Measurements from ENCODE around the gene PANX1. TPM values are rescaled to one million over a fixed set of nuclear protein-coding genes. Genes with fewer than 3 reads are reported as not detected.
A peak's percentile ranks its signal among the peaks of the same experiment; 100 is the strongest.

The PANX1 gene
- total and polyA plus RNA-seq, 3 experiments from 2014 or later: 12.6 to 20.3 (median 20.0) TPM

DNA sequence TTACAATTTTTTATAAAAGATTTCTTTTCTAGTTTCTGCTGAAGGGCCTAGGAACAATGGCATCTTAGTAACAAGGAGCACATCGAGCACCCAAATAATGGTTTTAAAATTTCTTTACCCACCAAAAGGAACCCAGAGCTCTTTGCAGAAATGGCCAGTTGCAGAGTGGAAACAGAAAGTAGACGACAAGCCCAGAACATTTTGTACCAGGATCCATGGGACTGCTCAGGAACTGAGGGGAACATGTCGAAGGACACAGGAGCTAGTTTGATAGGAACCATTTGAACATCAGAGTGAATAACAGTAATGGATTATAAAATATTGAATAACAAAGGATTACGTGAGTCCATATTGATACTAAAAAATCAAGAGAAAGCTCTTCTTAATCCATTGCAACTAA lies 17.3 kb downstream of the PANX1 start:
- no peaks in the 10 kb centered on the region for H3K9me3 Mint-ChIP-seq
- ChIA-PET CTCF (no interaction called here), POLR2A (no interaction called here)
- DNase-seq: no peak
- H3K9me3 ChIP-seq (ENCODE audit: low read length): no peaks in the 10 kb centered on the region
- H3K4me1 Mint-ChIP-seq: peaks cover 77 to 99% (median 87%) of the 10 kb centered on the region in 3 donors
- no peaks in the 10 kb centered on the region for H3K36me3 ChIP-seq (ENCODE audit: insufficient read depth, low read length)
- peak overlapping the region in 1 of 8 donors; percentile 15 for H3K27ac Mint-ChIP-seq
- H3K4me3 Mint-ChIP-seq: no peak overlapping the region
- no peak overlapping the region for H3K27ac ChIP-seq (ENCODE audit: low read depth, low read length)
- peaks cover 0 to 2% (median 0%) of the 10 kb centered on the region in 3 donors for H3K36me3 Mint-ChIP-seq
- H3K4me1 ChIP-seq (ENCODE audit: insufficient read depth, low read length): peaks cover 15% of the 10 kb centered on the region
- H3K27me3 Mint-ChIP-seq: no peaks in the 10 kb centered on the region
- no peak overlapping the region for H3K4me3 ChIP-seq (ENCODE audit: low read length)
- H3K27me3 ChIP-seq (ENCODE audit: insufficient read depth, low read length, poor library complexity, severe bottlenecking): no peaks in the 10 kb centered on the region

DNA sequence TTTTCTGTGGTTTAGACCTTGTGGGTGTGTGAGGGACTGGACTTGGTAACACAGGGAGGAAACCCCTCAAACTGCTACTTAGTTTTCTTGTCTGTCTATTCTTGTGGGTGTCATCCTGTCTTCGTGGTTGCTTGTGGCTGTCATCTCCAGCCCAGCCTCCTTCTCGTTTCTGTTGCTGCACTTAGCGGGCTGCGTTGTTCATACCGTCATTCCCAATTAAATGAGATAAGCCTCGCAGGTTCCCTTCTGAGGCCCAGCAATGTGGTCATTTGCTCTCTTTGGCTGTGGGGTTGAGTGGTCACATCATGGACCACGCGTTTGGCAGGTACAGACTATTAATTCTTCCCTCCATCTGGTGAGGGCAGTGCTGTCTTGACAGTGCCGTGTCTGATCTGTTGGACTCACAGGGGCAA lies 18.8 kb downstream of the PANX1 start:
- Histone ChIP-seq H3K27me3 (ENCODE audit: insufficient read depth, low read length, poor library complexity, severe bottlenecking) (no peaks in the 10 kb centered on the region), H3K4me1 (ENCODE audit: insufficient read depth, low read length) (peaks cover 21% of the 10 kb centered on the region), H3K4me3 (ENCODE audit: low read length) (no peak overlapping the region), H3K27ac (ENCODE audit: low read depth, low read length) (no peak overlapping the region), H3K9me3 (ENCODE audit: low read length) (no peaks in the 10 kb centered on the region), H3K36me3 (ENCODE audit: insufficient read depth, low read length) (no peaks in the 10 kb centered on the region)
- CTCF ChIA-PET: no interaction called here
- Mint-ChIP-seq H3K27ac (peak overlapping the region in 5 of 8 donors; percentile 10 to 67 (median 29)), H3K9me3 (no peaks in the 10 kb centered on the region), H3K4me3 (peak overlapping the region in 6 of 7 donors; percentile 46 to 81 (median 59)), H3K4me1 (peaks cover 80 to 99% (median 93%) of the 10 kb centered on the region in 3 donors), H3K36me3 (peaks cover 0 to 2% (median 0%) of the 10 kb centered on the region in 3 donors), H3K27me3 (no peaks in the 10 kb centered on the region)
- DNase-seq: peak in 1 of 5 donors; percentile 10
- POLR2A ChIA-PET: no interaction called here

DNA sequence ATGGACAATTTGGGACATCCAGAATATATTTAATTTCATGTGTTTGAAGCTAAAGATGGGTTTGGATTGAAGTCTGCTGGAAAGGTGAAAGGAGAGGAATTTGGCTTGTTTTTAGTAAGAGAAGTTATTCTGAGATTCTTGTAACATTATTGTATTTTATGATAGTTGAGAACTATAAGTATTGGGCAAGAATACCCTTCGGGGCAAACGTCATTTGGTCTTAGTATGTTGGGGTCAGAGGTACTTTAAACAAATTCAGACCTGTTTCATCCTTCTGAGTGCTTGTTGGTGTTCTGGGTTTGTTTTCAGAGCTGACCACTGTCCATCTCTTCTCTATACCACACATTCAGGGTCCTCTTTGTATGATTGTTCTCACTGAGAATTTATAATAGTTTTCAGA lies 19.5 kb downstream of the PANX1 start:
- H3K9me3 Mint-ChIP-seq: no peaks in the 10 kb centered on the region
- Histone ChIP-seq H3K9me3 (ENCODE audit: low read length) (no peaks in the 10 kb centered on the region), H3K27ac (ENCODE audit: low read depth, low read length) (no peak overlapping the region), H3K27me3 (ENCODE audit: insufficient read depth, low read length, poor library complexity, severe bottlenecking) (no peaks in the 10 kb centered on the region), H3K4me3 (ENCODE audit: low read length) (no peak overlapping the region), H3K36me3 (ENCODE audit: insufficient read depth, low read length) (no peaks in the 10 kb centered on the region), H3K4me1 (ENCODE audit: insufficient read depth, low read length) (peaks cover 21% of the 10 kb centered on the region)
- no peak for DNase-seq
- H3K27me3 Mint-ChIP-seq: no peaks in the 10 kb centered on the region
- no peak overlapping the region for H3K4me3 Mint-ChIP-seq
- POLR2A ChIA-PET: interaction anchor here (0.9 kb wide), 1 partner anchor 18 kb away, joined by 3 read pairs; no protein-coding TSS in a partner anchor
- H3K27ac Mint-ChIP-seq: peak overlapping the region in 1 of 8 donors; percentile 7
- H3K36me3 Mint-ChIP-seq: peaks cover 0 to 2% (median 1%) of the 10 kb centered on the region in 3 donors
- CTCF ChIA-PET: no interaction called here
- peaks cover 81 to 99% (median 93%) of the 10 kb centered on the region in 3 donors for H3K4me1 Mint-ChIP-seq

DNA sequence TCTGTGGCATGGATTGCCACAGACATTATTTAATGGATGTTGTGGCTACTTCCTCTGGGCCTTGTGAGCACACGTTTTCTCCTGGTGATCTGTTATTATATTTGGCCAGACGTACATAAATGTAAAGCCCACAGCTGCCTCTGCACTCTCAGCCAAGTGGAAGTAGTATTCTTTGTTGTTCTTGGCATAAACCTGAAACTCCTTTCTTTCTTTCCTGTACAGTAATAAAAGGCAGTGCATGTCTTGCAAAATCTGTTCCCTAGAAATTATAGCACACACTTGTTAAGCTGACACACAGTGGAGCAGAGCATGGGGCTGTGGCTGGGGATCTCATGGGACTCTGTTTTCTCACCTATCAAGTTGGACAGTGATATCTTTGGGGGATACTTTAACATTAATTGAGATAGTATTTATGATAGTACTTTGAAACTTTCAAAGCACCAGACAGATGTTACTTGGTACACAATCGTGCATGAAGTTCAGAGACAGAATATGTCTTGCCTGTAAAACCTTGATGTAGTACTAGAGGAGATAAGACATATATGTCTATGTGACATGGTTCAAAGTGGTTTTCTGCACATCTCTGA lies 20.9 kb downstream of the PANX1 start:
- H3K36me3 Mint-ChIP-seq: peaks cover 0 to 13% (median 6%) of the 10 kb centered on the region in 3 donors
- Histone ChIP-seq H3K4me1 (ENCODE audit: insufficient read depth, low read length) (peaks cover 21% of the 10 kb centered on the region), H3K36me3 (ENCODE audit: insufficient read depth, low read length) (no peaks in the 10 kb centered on the region), H3K27ac (ENCODE audit: low read depth, low read length) (no peak overlapping the region), H3K27me3 (ENCODE audit: insufficient read depth, low read length, poor library complexity, severe bottlenecking) (no peaks in the 10 kb centered on the region), H3K4me3 (ENCODE audit: low read length) (no peak overlapping the region), H3K9me3 (ENCODE audit: low read length) (no peaks in the 10 kb centered on the region)
- H3K4me1 Mint-ChIP-seq: peaks cover 77 to 93% (median 90%) of the 10 kb centered on the region in 3 donors
- peak overlapping the region in 1 of 7 donors; percentile 3 for H3K4me3 Mint-ChIP-seq
- H3K27ac Mint-ChIP-seq: peak overlapping the region in 5 of 8 donors; percentile 0 to 65 (median 24)
- CTCF ChIA-PET: interaction anchor here (1.0 to 1.4 kb wide), 2 partner anchors 20 to 37 kb away, joined by 3 read pairs; no protein-coding TSS in a partner anchor
- no peak for DNase-seq
- H3K27me3 Mint-ChIP-seq: no peaks in the 10 kb centered on the region
- no peaks in the 10 kb centered on the region for H3K9me3 Mint-ChIP-seq
- POLR2A ChIA-PET: no interaction called here

DNA sequence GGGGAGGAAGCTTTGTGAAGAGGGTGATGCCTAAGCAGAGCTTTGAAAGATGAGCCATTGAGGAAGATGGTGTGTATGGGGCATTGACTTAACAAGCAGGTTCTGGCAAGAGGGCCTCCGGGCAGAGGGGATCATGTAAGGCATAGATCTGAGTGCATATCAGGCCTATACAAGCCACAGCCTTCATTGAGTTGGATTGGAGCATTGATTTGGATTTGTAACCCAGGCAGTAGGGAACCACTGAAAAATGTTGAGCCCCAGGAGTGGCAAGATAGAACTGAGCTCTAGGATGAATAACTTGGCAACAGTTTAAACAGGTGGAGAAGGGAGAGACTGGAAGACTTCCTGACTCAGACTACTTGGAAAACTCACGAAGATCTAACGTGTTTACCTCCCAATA lies 21.4 kb downstream of the PANX1 start:
- Histone ChIP-seq H3K27ac (ENCODE audit: low read depth, low read length) (no peak overlapping the region), H3K4me1 (ENCODE audit: insufficient read depth, low read length) (peaks cover 21% of the 10 kb centered on the region), H3K4me3 (ENCODE audit: low read length) (no peak overlapping the region), H3K9me3 (ENCODE audit: low read length) (no peaks in the 10 kb centered on the region), H3K36me3 (ENCODE audit: insufficient read depth, low read length) (no peaks in the 10 kb centered on the region), H3K27me3 (ENCODE audit: insufficient read depth, low read length, poor library complexity, severe bottlenecking) (no peaks in the 10 kb centered on the region)
- DNase-seq: no peak
- H3K27ac Mint-ChIP-seq: peak overlapping the region in 5 of 8 donors; percentile 0 to 65 (median 18)
- ChIA-PET POLR2A (no interaction called here), CTCF (interaction anchor here (1.0 to 1.4 kb wide), 2 partner anchors 21 to 37 kb away, joined by 3 read pairs; no protein-coding TSS in a partner anchor)
- no peak overlapping the region for H3K4me3 Mint-ChIP-seq
- H3K36me3 Mint-ChIP-seq: peaks cover 0 to 14% (median 6%) of the 10 kb centered on the region in 3 donors
- no peaks in the 10 kb centered on the region for H3K9me3 Mint-ChIP-seq
- peaks cover 72 to 87% (median 85%) of the 10 kb centered on the region in 3 donors for H3K4me1 Mint-ChIP-seq
- no peaks in the 10 kb centered on the region for H3K27me3 Mint-ChIP-seq

DNA sequence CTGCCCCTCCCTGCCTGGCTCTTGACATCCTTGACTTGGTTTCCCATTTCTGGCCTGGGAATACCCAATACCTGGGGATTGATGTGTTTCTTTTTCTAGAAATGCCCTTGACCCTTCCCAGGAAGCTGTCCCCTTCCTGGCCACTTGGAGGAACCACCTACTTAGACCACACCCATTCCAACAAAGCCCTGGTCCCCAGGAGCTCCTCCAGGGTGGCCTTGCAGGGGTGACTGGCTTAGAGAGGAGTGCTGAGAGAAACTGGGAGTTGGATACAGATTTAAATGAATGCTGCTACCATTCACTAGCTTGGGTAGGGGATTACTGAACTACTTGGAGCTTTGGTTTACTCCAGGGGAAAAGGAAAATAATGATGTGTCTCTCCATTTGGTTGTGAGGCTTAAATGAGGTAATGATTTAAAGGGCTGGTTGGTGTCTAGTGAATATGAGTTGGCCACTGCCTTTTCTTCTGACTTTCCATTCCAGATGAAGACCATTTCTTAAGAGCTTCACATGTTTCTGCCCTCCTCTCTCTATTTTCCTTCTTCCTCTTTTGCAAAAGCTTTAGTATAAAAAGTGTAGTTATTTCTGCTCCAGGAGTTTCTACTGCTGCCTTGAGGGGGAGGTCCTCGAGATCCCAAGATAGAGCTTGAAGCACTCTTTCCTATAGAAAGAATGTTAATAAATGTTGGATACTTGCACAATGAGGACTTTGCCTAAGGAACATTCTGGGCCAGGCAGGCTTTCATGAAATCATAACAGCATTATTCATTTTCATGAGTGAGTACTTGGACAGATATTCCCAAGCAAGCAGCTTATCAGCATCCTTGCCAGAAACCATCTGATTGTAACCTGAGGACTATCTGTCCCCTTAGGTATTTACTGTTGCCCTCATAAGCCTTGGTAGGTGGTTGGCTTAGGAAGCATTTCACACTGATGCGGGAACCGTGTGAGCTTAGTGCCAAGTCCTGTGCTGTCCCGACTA lies 22.4 kb downstream of the PANX1 start:
- Mint-ChIP-seq H3K4me1 (peaks cover 63 to 84% (median 76%) of the 10 kb centered on the region in 3 donors), H3K9me3 (no peaks in the 10 kb centered on the region), H3K27me3 (no peaks in the 10 kb centered on the region), H3K27ac (peak overlapping the region in 1 of 8 donors; percentile 32), H3K4me3 (no peak overlapping the region), H3K36me3 (peaks cover 5 to 20% (median 8%) of the 10 kb centered on the region in 3 donors)
- Histone ChIP-seq H3K27me3 (ENCODE audit: insufficient read depth, low read length, poor library complexity, severe bottlenecking) (no peaks in the 10 kb centered on the region), H3K4me1 (ENCODE audit: insufficient read depth, low read length) (peaks cover 21% of the 10 kb centered on the region), H3K9me3 (ENCODE audit: low read length) (no peaks in the 10 kb centered on the region), H3K27ac (ENCODE audit: low read depth, low read length) (no peak overlapping the region), H3K4me3 (ENCODE audit: low read length) (no peak overlapping the region), H3K36me3 (ENCODE audit: insufficient read depth, low read length) (no peaks in the 10 kb centered on the region)
- DNase-seq: no peak
- POLR2A ChIA-PET: no interaction called here
- CTCF ChIA-PET: interaction anchor here (1.4 kb wide), 1 partner anchor 38 kb away, joined by 3 read pairs; no protein-coding TSS in a partner anchor

DNA sequence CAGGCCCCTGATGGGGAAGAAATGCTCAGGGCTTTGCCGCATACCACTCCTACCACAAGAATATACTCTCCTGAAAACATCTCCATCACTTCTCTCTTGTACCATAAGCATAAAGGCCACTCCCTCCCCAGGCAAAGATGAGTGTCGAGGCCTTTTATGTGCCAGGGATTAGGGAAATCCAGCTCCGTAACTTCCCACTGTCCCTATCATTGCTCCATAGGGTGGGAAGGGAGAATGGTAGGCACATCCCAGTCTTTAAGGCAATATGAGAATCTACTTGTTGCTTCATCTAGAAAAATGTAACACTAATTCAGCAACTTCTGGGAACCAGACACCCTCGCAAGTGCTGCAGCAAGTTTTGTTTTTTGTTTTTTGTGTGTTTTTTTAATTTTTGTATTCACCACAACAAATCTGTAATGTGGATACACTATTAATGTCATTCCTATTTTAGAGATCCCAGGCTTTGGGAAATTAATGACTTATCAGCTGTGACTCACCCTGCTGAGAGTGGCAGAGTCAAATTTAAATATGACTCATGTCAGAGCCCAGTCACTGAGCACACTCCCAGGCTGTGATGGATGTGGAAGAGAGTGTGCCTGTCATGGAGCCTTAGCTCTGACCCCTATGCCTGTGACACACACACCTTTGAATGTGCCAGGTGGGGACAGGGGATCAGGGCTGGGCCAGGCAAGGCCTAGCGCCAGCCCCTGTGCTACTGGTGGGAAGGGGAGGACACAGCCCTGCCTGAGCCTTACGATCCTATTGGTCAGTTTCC lies 23.4 kb downstream of the PANX1 start:
- peak overlapping the region in 1 of 8 donors; percentile 66 for H3K27ac Mint-ChIP-seq
- no peak overlapping the region for H3K4me3 ChIP-seq (ENCODE audit: low read length)
- H3K9me3 ChIP-seq (ENCODE audit: low read length): no peaks in the 10 kb centered on the region
- H3K4me1 Mint-ChIP-seq: peaks cover 56 to 73% (median 65%) of the 10 kb centered on the region in 3 donors
- no peak for DNase-seq
- no peak overlapping the region for H3K27ac ChIP-seq (ENCODE audit: low read depth, low read length)
- CTCF ChIA-PET: no interaction called here
- no peaks in the 10 kb centered on the region for H3K27me3 ChIP-seq (ENCODE audit: insufficient read depth, low read length, poor library complexity, severe bottlenecking)
- H3K9me3 Mint-ChIP-seq: peaks cover 0 to 3% (median 0%) of the 10 kb centered on the region in 5 donors
- POLR2A ChIA-PET: no interaction called here
- no peaks in the 10 kb centered on the region for H3K36me3 ChIP-seq (ENCODE audit: insufficient read depth, low read length)
- no peak overlapping the region for H3K4me3 Mint-ChIP-seq
- H3K36me3 Mint-ChIP-seq: peaks cover 11 to 29% (median 13%) of the 10 kb centered on the region in 3 donors
- peaks cover 15% of the 10 kb centered on the region for H3K4me1 ChIP-seq (ENCODE audit: insufficient read depth, low read length)
- no peaks in the 10 kb centered on the region for H3K27me3 Mint-ChIP-seq
